GM23338 (cell line): ENCODE results near the gene RPS13. TPM values are rescaled to one million over a fixed set of nuclear protein-coding genes. Genes with fewer than 3 reads are reported as not detected.
"Not testable (repeated sequence)": the region's sequence is repeated elsewhere in the genome, so short reads cannot be mapped to it uniquely, and the experiment has no call there.

ENCODE experiments used
- ATAC-seq: fragments of 200-7000 bp; cut with Tn5 transposase; 3 replicates; pipeline ENCODE4 v1.9.1; 2020
- DNase-seq: peaks from one replicate; pipeline ENCODE4 v3.0.0-alpha.2; 2015; ENCODE audit warnings: low spot score
- H2AFZ ChIP-seq: fragments of 200-600 bp; sonication (generic); 2 replicates; pipeline ENCODE4 v1.8.0; 2016; ENCODE audit warnings: antibody characterized with exemption, mild to moderate bottlenecking, moderate library complexity
- H3F3A ChIP-seq: fragments of 200-600 bp; sonication (generic); replicated peaks from 2 replicates; pipeline ENCODE4 v1.8.0; 2017; ENCODE audit warnings: antibody characterized with exemption, mixed run types, low read depth
- H3K27ac ChIP-seq: fragments of 200-600 bp; sonication (generic); 2 replicates; pipeline ENCODE4 v1.6.1; 2016; ENCODE audit warnings: low read depth
- H3K27me3 ChIP-seq: fragments of 200-600 bp; sonication (generic); 2 replicates; pipeline ENCODE4 v1.8.0; 2016; ENCODE audit warnings: mild to moderate bottlenecking, mixed run types, moderate library complexity; ENCODE audit not compliant: insufficient read depth
- H3K36me3 ChIP-seq: fragments of 200-600 bp; sonication (generic); 2 replicates; pipeline ENCODE4 v1.8.0; 2016; ENCODE audit warnings: mild to moderate bottlenecking; ENCODE audit not compliant: insufficient read depth
- H3K4me1 ChIP-seq: fragments of 200-600 bp; sonication (generic); 2 replicates; pipeline ENCODE4 v1.8.0; 2016; ENCODE audit warnings: mild to moderate bottlenecking, moderate library complexity; ENCODE audit not compliant: insufficient read depth
- H3K4me2 ChIP-seq: fragments of 200-600 bp; sonication (generic); 2 replicates; pipeline ENCODE4 v1.7.1; 2017; ENCODE audit warnings: mixed run types
- H3K4me3 ChIP-seq: fragments of 200-600 bp; sonication (generic); 2 replicates; pipeline ENCODE4 v1.6.1; 2016; ENCODE audit warnings: mixed run types
- H3K79me2 ChIP-seq: fragments of 200-600 bp; sonication (generic); replicated peaks from 2 replicates; pipeline ENCODE4 v1.8.0; 2017; ENCODE audit warnings: mild to moderate bottlenecking; ENCODE audit not compliant: insufficient read depth
- H3K9me2 ChIP-seq: fragments of 200-600 bp; sonication (generic); 2 replicates; pipeline ENCODE4 v1.8.0; 2017; ENCODE audit not compliant: insufficient read depth
- H4K20me1 ChIP-seq: fragments of 200-600 bp; sonication (generic); replicated peaks from 2 replicates; pipeline ENCODE4 v1.8.0; 2017; ENCODE audit warnings: mild to moderate bottlenecking; ENCODE audit not compliant: insufficient read depth
- H3K27ac Mint-ChIP-seq: 2 replicates; pipeline ENCODE4 v1.8.0; 2020; ENCODE audit warnings: inconsistent platforms, mild to moderate bottlenecking, moderate library complexity, mixed read lengths
- H3K27me3 Mint-ChIP-seq: 3 replicates; pipeline ENCODE4 v1.8.0; 2022; ENCODE audit warnings: low read depth, mild to moderate bottlenecking, moderate library complexity, mixed read lengths, inconsistent platforms; ENCODE audit not compliant: insufficient read depth, poor library complexity
- H3K36me3 Mint-ChIP-seq: 3 replicates; pipeline ENCODE4 v1.8.0; 2021; ENCODE audit warnings: low read depth, mild to moderate bottlenecking, inconsistent platforms, moderate library complexity, mixed read lengths
- H3K4me1 Mint-ChIP-seq: 3 replicates; pipeline ENCODE4 v1.8.0; 2020; ENCODE audit warnings: mild to moderate bottlenecking, inconsistent platforms, mixed read lengths
- H3K4me3 Mint-ChIP-seq: 3 replicates; pipeline ENCODE4 v1.8.0; 2021; ENCODE audit warnings: moderate library complexity, mild to moderate bottlenecking, inconsistent platforms, mixed read lengths
- H3K9me3 Mint-ChIP-seq: 3 replicates; pipeline ENCODE4 v1.8.0; 2020; ENCODE audit warnings: moderate library complexity, mild to moderate bottlenecking, inconsistent platforms, mixed read lengths
- ETS1 ChIP-seq: IDR thresholded peaks from 2 replicates; pipeline ENCODE4 v1.6.1; 2016; ENCODE audit warnings: antibody characterized with exemption
- EZH2 ChIP-seq: fragments of 200-600 bp; sonication (generic); IDR thresholded peaks from one replicate; pipeline ENCODE4 v1.8.0; 2017; ENCODE audit warnings: antibody characterized with exemption, mild to moderate bottlenecking, low read depth; ENCODE audit not compliant: unreplicated experiment
- EZH2phosphoT487 ChIP-seq: fragments of 200-600 bp; sonication (generic); IDR thresholded peaks from one replicate; pipeline ENCODE4 v1.8.1; 2018; ENCODE audit warnings: antibody characterized with exemption; ENCODE audit not compliant: unreplicated experiment
- JUNB ChIP-seq: IDR thresholded peaks from one replicate; pipeline ENCODE4 v1.6.1; 2016; ENCODE audit warnings: antibody characterized with exemption; ENCODE audit not compliant: unreplicated experiment
- POLR2AphosphoS5 ChIP-seq: IDR thresholded peaks from 2 replicates; pipeline ENCODE4 v1.6.1; 2016; ENCODE audit warnings: antibody characterized with exemption, low read depth
- REST ChIP-seq: IDR thresholded peaks from one replicate; pipeline ENCODE4 v1.6.1; 2018; ENCODE audit warnings: antibody characterized with exemption; ENCODE audit not compliant: unreplicated experiment
- STAT1 ChIP-seq: IDR thresholded peaks from one replicate; pipeline ENCODE4 v1.6.1; 2016; ENCODE audit warnings: antibody characterized with exemption; ENCODE audit not compliant: unreplicated experiment
- ZNF114 ChIP-seq: fragments of 250-450 bp; sonication (Bioruptor Pico); IDR thresholded peaks from 2 replicates; pipeline ENCODE4 v1.5.0; 2020; ENCODE audit warnings: mild to moderate bottlenecking, moderate library complexity
- polyA plus RNA-seq: library from polyadenylated mRNA; unstranded; fragments of >200 nt; fragmentation: Nextera tagmentation; extraction: Ambion mirVana; gene quantifications from 2 replicates; pipeline ENCODE4 v1.2.1, GENCODE V29; 2016
- total RNA-seq: library from RNA; depleted of rRNA; stranded (reverse); fragments of >200 nt; shearing (Covaris generic); gene quantifications from 2 replicates; pipeline ENCODE4 v1.2.3, GENCODE V29; 2014
- TF ChIP-seq, protein P1 (sequence below), 2 experiments: fragments of 200-600 bp in 1 of 2; sonication (generic) in 1 of 2; conservative IDR thresholded peaks; 2 replicates each; pipeline versions ENCODE4 v1.5.1 to v1.6.1; 2016 to 2017; ENCODE audit warnings: antibody characterized with exemption in 2 of 2, low read depth in 2 of 2, mild to moderate bottlenecking in 2 of 2, moderate library complexity in 1 of 2

The RPS13 gene
- total and polyA plus RNA-seq, 2 experiments from 2014 or later, result 1,211 to 1,717 TPM

DNA sequence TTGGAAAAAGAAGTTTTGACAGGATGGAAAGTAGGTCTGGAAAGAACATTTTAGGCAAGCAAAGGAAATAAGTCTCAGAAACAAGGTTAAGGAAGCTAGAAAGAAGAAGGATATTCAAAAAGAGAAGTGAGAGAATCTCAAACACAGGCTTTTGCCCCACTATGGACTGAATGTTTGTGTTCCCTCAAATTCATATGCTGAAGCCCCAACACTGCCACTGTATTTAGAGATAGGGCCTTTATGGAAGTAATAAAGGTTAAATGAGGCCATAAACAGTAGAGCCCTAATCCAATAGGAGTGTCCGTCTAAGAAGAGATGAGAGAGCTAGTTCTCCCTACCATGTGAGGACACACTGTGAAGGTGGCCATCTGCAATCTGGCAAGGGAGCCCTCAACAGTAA, 20.6 kb upstream of the RPS13 start (continued):
- TF ChIP-seq REST (no peak), JUNB (no peak), EZH2phosphoT487 (no peak), POLR2AphosphoS5 (no peak)
- TF ChIP-seq, protein P1, sequence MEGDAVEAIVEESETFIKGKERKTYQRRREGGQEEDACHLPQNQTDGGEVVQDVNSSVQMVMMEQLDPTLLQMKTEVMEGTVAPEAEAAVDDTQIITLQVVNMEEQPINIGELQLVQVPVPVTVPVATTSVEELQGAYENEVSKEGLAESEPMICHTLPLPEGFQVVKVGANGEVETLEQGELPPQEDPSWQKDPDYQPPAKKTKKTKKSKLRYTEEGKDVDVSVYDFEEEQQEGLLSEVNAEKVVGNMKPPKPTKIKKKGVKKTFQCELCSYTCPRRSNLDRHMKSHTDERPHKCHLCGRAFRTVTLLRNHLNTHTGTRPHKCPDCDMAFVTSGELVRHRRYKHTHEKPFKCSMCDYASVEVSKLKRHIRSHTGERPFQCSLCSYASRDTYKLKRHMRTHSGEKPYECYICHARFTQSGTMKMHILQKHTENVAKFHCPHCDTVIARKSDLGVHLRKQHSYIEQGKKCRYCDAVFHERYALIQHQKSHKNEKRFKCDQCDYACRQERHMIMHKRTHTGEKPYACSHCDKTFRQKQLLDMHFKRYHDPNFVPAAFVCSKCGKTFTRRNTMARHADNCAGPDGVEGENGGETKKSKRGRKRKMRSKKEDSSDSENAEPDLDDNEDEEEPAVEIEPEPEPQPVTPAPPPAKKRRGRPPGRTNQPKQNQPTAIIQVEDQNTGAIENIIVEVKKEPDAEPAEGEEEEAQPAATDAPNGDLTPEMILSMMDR (conservative IDR thresholded peaks at IDR 0.05; ENCODE audit: low read depth in 2 of 2), result no peak

- not testable (repeated sequence) for H4K20me1 ChIP-seq, H3K4me3 Mint-ChIP-seq, H3K79me2 ChIP-seq, H3K9me2 ChIP-seq, ATAC-seq, H3F3A ChIP-seq, H3K4me1 ChIP-seq, H3K4me3 ChIP-seq, DNase-seq, H3K4me2 ChIP-seq, H3K27me3 ChIP-seq, H3K27ac Mint-ChIP-seq, H3K36me3 ChIP-seq, H2AFZ ChIP-seq, H3K27me3 Mint-ChIP-seq, H3K9me3 Mint-ChIP-seq
- Mint-ChIP-seq H3K36me3 (peaks cover 25% of the 10 kb centered on the region; the same call in 2 of the 3 replicates), H3K4me1 (peaks cover 23% of the 10 kb centered on the region)
- H3K27ac ChIP-seq, result peak overlapping the region; percentile 69; the same call in 1 of the 2 replicates
Observed at GRCh38 chr11:17085976-17086375, 8.5 kb upstream of the RPS13 start.

DNA sequence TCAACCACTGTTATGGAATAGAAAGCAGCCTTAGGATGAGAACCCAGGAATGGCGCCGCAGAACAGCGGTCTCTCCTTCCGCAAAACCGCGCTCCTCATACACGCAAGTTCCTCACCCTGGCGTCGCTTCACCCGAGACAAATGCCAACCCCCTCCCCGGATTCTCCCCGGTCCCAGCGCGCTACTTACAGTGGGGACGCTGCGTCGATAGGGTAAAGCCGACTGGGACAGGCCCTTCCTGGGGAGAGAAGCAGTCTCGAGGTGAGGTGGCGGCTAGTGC, 287 bp downstream of the RPS13 start:
- peaks cover 11% of the 10 kb centered on the region for H3K4me1 ChIP-seq
- Mint-ChIP-seq H3K36me3 (peaks cover 73% of the 10 kb centered on the region), H3K4me1 (peaks cover 18% of the 10 kb centered on the region), H3K9me3 (peaks cover 3% of the 10 kb centered on the region; the same call in 2 of the 3 replicates), H3K27me3 (peaks cover 13% of the 10 kb centered on the region), H3K4me3 (peak overlapping the region; percentile 99), H3K27ac (peak overlapping the region; percentile 99)
- peak overlapping the region; percentile 98 for H3K4me2 ChIP-seq
- H4K20me1 ChIP-seq, result peaks cover 29% of the 10 kb centered on the region
- peak overlapping the region; percentile 75 for H3K27ac ChIP-seq
- no peak for DNase-seq
- no peak overlapping the region for H2AFZ ChIP-seq
- peaks cover 30% of the 10 kb centered on the region for H3K79me2 ChIP-seq
- H3K36me3 ChIP-seq, result peaks cover 35% of the 10 kb centered on the region
- H3K27me3 ChIP-seq, result no peaks in the 10 kb centered on the region
- H3K4me3 ChIP-seq, result peak overlapping the region; percentile 91
- H3F3A ChIP-seq, result peaks cover 51% of the 10 kb centered on the region
- no peaks in the 10 kb centered on the region for H3K9me2 ChIP-seq
- peak; percentile 6 for ATAC-seq
- TF ChIP-seq STAT1 (no peak), EZH2 (no peak), ETS1 (no peak), ZNF114 (CRISPR knock-in tag) (no peak)
- TF ChIP-seq, protein P1 (conservative IDR thresholded peaks at IDR 0.05; ENCODE audit: low read depth in 2 of 2), result no peak
